Activated CD4-positive, alpha-beta memory T cell treated with anti-CD3 and anti-CD28 coated beads, Interleukin-2, amount 10 ng/mL, durations not matched to agents 7 days and 5 days (primary cell): ENCODE measurements around the gene USP6NL. TPM values are rescaled to one million over a fixed set of nuclear protein-coding genes. Genes with fewer than 3 reads are reported as not detected.

Experiments used
- CTCF ChIA-PET: fragments of 350-600 bp; sonication (Branson Sonifier 250); formaldehyde crosslinking; loops from one replicate; lab custom pipeline; 2021; ENCODE audit warnings: antibody characterized with exemption, inconsistent platforms; lab: Charles Lee
- POLR2A ChIA-PET: fragments of 350-600 bp; sonication (Branson Sonifier 250); formaldehyde crosslinking; loops from one replicate; lab custom pipeline; 2021; ENCODE audit warnings: antibody characterized with exemption; lab: Charles Lee
- DNase-seq: peaks from one replicate; pipeline ENCODE4 v3.0.0-alpha.2; 2020
- H3K27ac Mint-ChIP-seq: one replicate; pipeline ENCODE4 v1.8.0; 2021; ENCODE audit warnings: mild to moderate bottlenecking, mixed read lengths
- H3K27me3 Mint-ChIP-seq: one replicate; pipeline ENCODE4 v1.8.0; 2021; ENCODE audit warnings: mixed read lengths
- H3K36me3 Mint-ChIP-seq: one replicate; pipeline ENCODE4 v1.8.0; 2021; ENCODE audit warnings: low read depth, mixed read lengths
- H3K4me1 Mint-ChIP-seq: one replicate; pipeline ENCODE4 v1.8.0; 2021; ENCODE audit warnings: mixed read lengths
- H3K4me3 Mint-ChIP-seq: one replicate; pipeline ENCODE4 v1.8.0; 2021; ENCODE audit warnings: mild to moderate bottlenecking, mixed read lengths
- H3K9me3 Mint-ChIP-seq: one replicate; pipeline ENCODE4 v1.8.0; 2021; ENCODE audit warnings: mixed read lengths
- total RNA-seq, 2 experiments: library from RNA; stranded (reverse); gene quantifications; one replicate each; pipeline ENCODE4 v1.2.3, GENCODE V29; 2021

Gene USP6NL
- total RNA-seq, 2 experiments from 2014 or later, result 0.80 to 0.83 TPM

GRCh38 chr10:11576092-11576809 is 35.2 kb downstream of the USP6NL start:
- Mint-ChIP-seq H3K27ac (no peak overlapping the region), H3K4me3 (no peak overlapping the region), H3K36me3 (no peaks in the 10 kb centered on the region), H3K4me1 (peaks cover 4% of the 10 kb centered on the region), H3K9me3 (no peaks in the 10 kb centered on the region), H3K27me3 (peaks cover 10% of the 10 kb centered on the region)
- no peak for DNase-seq
- POLR2A ChIA-PET, result no interaction called here
- CTCF ChIA-PET, result no interaction called here

DNA sequence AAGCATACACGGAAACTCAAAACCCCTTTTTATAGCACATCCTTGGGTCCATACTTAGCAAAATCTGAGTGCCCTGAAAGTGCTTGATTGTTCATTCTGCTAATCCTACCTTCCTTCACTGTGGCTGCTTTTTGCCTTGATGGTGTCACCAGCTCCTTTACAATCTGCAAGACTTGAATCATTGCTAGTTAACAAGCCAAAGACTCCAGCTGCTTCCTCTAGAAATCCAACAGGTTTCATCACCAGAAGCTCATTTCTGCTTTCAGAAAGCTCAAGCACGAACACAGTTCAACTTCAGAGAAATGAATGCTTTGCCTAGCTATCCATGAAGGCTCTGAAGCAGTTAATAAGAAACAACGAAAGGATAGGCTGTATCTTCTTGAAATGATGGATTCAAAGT is 38.0 kb downstream of the USP6NL start:
- H3K36me3 Mint-ChIP-seq, result no peaks in the 10 kb centered on the region
- no peaks in the 10 kb centered on the region for H3K9me3 Mint-ChIP-seq
- ChIA-PET POLR2A (no interaction called here), CTCF (interaction anchor here (0.9 kb wide), 1 partner anchor 184 kb away, joined by 3 read pairs; no protein-coding TSS in a partner anchor)
- no peak overlapping the region for H3K27ac Mint-ChIP-seq
- no peak overlapping the region for H3K4me3 Mint-ChIP-seq
- H3K27me3 Mint-ChIP-seq, result peaks cover 16% of the 10 kb centered on the region
- DNase-seq, result no peak
- no peaks in the 10 kb centered on the region for H3K4me1 Mint-ChIP-seq

DNA sequence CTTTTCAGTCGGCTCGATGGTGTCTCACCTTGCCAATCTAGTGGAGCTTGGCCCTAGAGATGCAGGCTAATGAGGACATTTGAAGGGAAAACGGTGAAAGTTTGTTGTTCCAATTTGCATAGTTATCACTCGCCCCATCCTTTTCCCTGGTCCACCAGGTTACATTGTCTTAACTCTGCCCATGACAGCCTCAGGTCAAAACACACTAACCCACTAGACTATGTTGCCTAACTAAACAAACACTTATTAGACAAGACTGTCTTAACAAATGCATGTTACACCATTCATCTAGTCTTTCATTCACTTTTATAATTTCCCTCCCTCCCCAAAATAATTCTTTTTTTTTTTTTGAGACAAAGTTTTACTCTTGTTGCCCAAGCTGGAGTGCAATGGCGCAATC is 40.7 kb downstream of the USP6NL start:
- POLR2A ChIA-PET, result no interaction called here
- H3K27me3 Mint-ChIP-seq, result peaks cover 16% of the 10 kb centered on the region
- no peak overlapping the region for H3K27ac Mint-ChIP-seq
- H3K36me3 Mint-ChIP-seq, result no peaks in the 10 kb centered on the region
- no peak overlapping the region for H3K4me3 Mint-ChIP-seq
- DNase-seq, result no peak
- CTCF ChIA-PET, result interaction anchor here (0.7 kb wide), 1 partner anchor 223 kb away, joined by 3 read pairs; no protein-coding TSS in a partner anchor
- no peaks in the 10 kb centered on the region for H3K4me1 Mint-ChIP-seq
- no peaks in the 10 kb centered on the region for H3K9me3 Mint-ChIP-seq

GRCh38 chr10:11569471-11569870 is 42.0 kb downstream of the USP6NL start:
- H3K9me3 Mint-ChIP-seq, result no peaks in the 10 kb centered on the region
- H3K27me3 Mint-ChIP-seq, result peaks cover 14% of the 10 kb centered on the region
- H3K27ac Mint-ChIP-seq, result no peak overlapping the region
- H3K36me3 Mint-ChIP-seq, result no peaks in the 10 kb centered on the region
- ChIA-PET POLR2A (no interaction called here), CTCF (no interaction called here)
- H3K4me1 Mint-ChIP-seq, result no peaks in the 10 kb centered on the region
- DNase-seq, result no peak
- no peak overlapping the region for H3K4me3 Mint-ChIP-seq

- POLR2A ChIA-PET, result no interaction called here
- Mint-ChIP-seq H3K4me3 (no peak overlapping the region), H3K9me3 (no peaks in the 10 kb centered on the region), H3K27me3 (peaks cover 11% of the 10 kb centered on the region), H3K27ac (no peak overlapping the region), H3K36me3 (no peaks in the 10 kb centered on the region), H3K4me1 (no peaks in the 10 kb centered on the region)
- no peak for DNase-seq
- CTCF ChIA-PET, result no interaction called here
Observed at GRCh38 chr10:11568578-11568977, 42.9 kb downstream of the USP6NL start.

DNA sequence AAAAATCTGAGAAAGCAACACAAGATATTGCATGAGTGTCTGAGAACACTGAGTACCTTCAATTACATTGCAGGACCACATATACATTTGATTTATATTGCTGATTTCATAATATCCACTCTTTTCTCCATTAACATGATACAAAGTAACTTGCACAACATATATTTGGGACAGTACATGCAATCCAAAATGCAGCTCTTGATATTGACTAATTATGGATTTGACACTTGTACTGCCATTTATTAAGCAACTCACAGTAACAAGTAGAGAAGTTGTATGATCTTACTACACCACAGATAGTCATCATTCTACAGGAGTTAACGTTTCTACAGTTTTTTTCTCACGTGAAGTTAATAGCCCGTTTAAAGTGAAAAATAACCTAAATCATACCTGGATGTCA is 46.7 kb downstream of the USP6NL start:
- ChIA-PET CTCF (no interaction called here), POLR2A (no interaction called here)
- DNase-seq, result no peak
- Mint-ChIP-seq H3K4me1 (no peaks in the 10 kb centered on the region), H3K4me3 (no peak overlapping the region), H3K36me3 (no peaks in the 10 kb centered on the region), H3K27me3 (peaks cover 2% of the 10 kb centered on the region), H3K9me3 (no peaks in the 10 kb centered on the region), H3K27ac (no peak overlapping the region)

DNA sequence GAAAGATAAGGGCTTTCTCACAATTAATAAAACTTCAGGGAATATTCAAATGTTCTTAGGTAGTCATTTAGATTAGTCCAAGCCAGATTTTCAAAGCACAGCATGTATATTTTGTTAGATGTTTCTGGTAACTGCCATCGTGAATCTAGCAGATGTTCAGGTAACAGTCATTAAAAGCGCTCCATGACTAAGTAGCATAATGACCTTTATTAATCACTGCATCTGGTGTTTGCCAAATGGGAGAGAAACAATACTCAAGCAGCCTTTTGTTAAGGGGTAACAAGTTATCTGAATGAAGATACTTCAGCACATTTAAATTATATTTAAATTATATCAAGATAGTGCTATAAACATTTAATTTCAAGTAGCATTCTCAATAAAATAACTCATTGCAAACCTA is 47.5 kb downstream of the USP6NL start:
- no peak for DNase-seq
- no peaks in the 10 kb centered on the region for H3K27me3 Mint-ChIP-seq
- H3K27ac Mint-ChIP-seq, result no peak overlapping the region
- no peaks in the 10 kb centered on the region for H3K4me1 Mint-ChIP-seq
- H3K36me3 Mint-ChIP-seq, result no peaks in the 10 kb centered on the region
- H3K9me3 Mint-ChIP-seq, result no peaks in the 10 kb centered on the region
- ChIA-PET CTCF (no interaction called here), POLR2A (no interaction called here)
- no peak overlapping the region for H3K4me3 Mint-ChIP-seq

- Mint-ChIP-seq H3K27me3 (peaks cover 2% of the 10 kb centered on the region), H3K4me1 (no peaks in the 10 kb centered on the region), H3K36me3 (no peaks in the 10 kb centered on the region), H3K27ac (no peak overlapping the region), H3K9me3 (no peaks in the 10 kb centered on the region), H3K4me3 (no peak overlapping the region)
- POLR2A ChIA-PET, result no interaction called here
- DNase-seq, result no peak
- CTCF ChIA-PET, result no interaction called here
Observed at GRCh38 chr10:11562888-11563287, 48.6 kb downstream of the USP6NL start.

DNA sequence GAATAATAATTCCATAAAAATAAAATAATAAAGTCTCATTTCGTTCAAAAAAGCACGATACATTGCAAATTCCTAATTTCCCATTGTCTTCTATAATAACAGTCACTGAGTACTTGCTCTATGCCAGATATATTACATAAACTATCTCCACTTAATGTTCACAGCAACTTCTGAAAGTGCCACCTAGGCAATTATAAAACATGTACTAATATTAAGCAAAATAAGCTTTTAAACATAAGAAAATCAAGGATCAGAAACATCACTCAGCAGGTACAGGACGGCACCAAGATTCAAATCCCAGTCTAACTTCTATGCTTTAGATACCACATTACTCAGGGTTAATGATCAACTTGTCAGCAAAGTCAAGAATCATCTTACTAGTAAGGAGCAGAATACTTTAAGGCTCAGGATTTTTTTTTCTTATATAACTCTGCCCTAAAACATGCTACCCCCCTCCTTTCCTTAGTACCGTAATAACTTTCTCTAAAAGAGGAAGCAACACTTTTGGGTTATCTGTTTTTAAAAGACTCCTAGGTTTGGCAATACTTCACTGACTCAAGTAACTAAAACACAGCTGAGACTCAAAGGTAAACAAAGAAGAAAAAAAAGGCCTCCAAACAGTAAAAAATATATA is 51.3 kb downstream of the USP6NL start:
- Mint-ChIP-seq H3K27ac (no peak overlapping the region), H3K4me3 (no peak overlapping the region), H3K36me3 (no peaks in the 10 kb centered on the region), H3K9me3 (no peaks in the 10 kb centered on the region), H3K27me3 (peaks cover 9% of the 10 kb centered on the region), H3K4me1 (no peaks in the 10 kb centered on the region)
- ChIA-PET CTCF (no interaction called here), POLR2A (interaction anchor here (0.6 kb wide), 1 partner anchor 155 kb away, joined by 4 read pairs; no protein-coding TSS in a partner anchor)
- DNase-seq, result no peak

GRCh38 chr10:11557967-11558366 is 53.5 kb downstream of the USP6NL start:
- Mint-ChIP-seq H3K27ac (no peak overlapping the region), H3K4me1 (peaks cover 13% of the 10 kb centered on the region), H3K9me3 (no peaks in the 10 kb centered on the region), H3K27me3 (peaks cover 9% of the 10 kb centered on the region), H3K4me3 (no peak overlapping the region), H3K36me3 (no peaks in the 10 kb centered on the region)
- DNase-seq, result no peak
- POLR2A ChIA-PET, result no interaction called here
- CTCF ChIA-PET, result no interaction called here

- Mint-ChIP-seq H3K4me1 (peaks cover 14% of the 10 kb centered on the region), H3K4me3 (no peak overlapping the region), H3K9me3 (no peaks in the 10 kb centered on the region), H3K27ac (no peak overlapping the region), H3K36me3 (no peaks in the 10 kb centered on the region), H3K27me3 (peaks cover 9% of the 10 kb centered on the region)
- DNase-seq, result no peak
- CTCF ChIA-PET, result no interaction called here
- POLR2A ChIA-PET, result no interaction called here
Observed at GRCh38 chr10:11557513-11557912, 53.9 kb downstream of the USP6NL start.

GRCh38 chr10:11555556-11555955 is 55.9 kb downstream of the USP6NL start:
- no peaks in the 10 kb centered on the region for H3K36me3 Mint-ChIP-seq
- no peak for DNase-seq
- H3K4me3 Mint-ChIP-seq, result no peak overlapping the region
- ChIA-PET POLR2A (no interaction called here), CTCF (no interaction called here)
- no peaks in the 10 kb centered on the region for H3K9me3 Mint-ChIP-seq
- peaks cover 19% of the 10 kb centered on the region for H3K4me1 Mint-ChIP-seq
- H3K27me3 Mint-ChIP-seq, result peaks cover 9% of the 10 kb centered on the region
- H3K27ac Mint-ChIP-seq, result no peak overlapping the region

- H3K9me3 Mint-ChIP-seq, result no peaks in the 10 kb centered on the region
- peaks cover 19% of the 10 kb centered on the region for H3K4me1 Mint-ChIP-seq
- peaks cover 9% of the 10 kb centered on the region for H3K27me3 Mint-ChIP-seq
- H3K27ac Mint-ChIP-seq, result peak overlapping the region; percentile 13
- H3K4me3 Mint-ChIP-seq, result no peak overlapping the region
- no peaks in the 10 kb centered on the region for H3K36me3 Mint-ChIP-seq
- ChIA-PET CTCF (interaction anchor here (0.7 to 1.2 kb wide), 3 partner anchors 204 to 639 kb away, joined by 3 to 4 read pairs (median 4); no protein-coding TSS in a partner anchor), POLR2A (no interaction called here)
- DNase-seq, result no peak
Observed at GRCh38 chr10:11553773-11554381, 57.6 kb downstream of the USP6NL start.
